ENCODE results near the gene GPR89A. TPM values are rescaled to one million over a fixed set of nuclear protein-coding genes. Genes with fewer than 3 reads are reported as not detected.
"Not testable (repeated sequence)": the region's sequence is repeated elsewhere in the genome, so short reads cannot be mapped to it uniquely, and the experiment has no call there.

The GPR89A gene
- total RNA-seq, 1 experiment from 2014 or later = 19.5 TPM

DNA sequence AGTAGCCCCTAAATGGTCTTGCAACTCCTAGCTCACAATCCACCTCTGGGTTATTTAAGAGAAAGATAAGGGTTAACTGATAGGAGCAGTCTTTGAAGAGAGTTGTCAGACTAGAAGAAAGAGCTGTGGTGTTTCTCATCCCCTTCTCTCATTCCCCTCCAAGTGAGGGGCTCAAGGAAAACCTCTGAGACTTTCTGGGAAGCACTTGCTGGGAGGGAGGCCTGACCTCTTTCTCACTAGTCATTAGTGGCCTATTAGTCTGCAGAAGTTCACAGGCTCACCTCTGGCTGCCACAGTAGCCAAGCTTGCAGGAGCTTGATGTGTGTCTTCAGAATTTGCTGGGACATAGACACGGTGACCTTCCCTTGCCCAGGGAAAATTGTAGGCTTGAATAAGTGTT lies 6.2 kb upstream of the GPR89A start:
- ChIA-PET POLR2A (no interaction called here), CTCF (no interaction called here), RAD21 (ENCODE audit: low non-redundant PET in 1 of 2, low total read pairs in 2 of 2, uncharacterized antibody in 2 of 2, unreplicated experiment in 2 of 2) (no interaction called here)
- BruUV-seq (replicated peaks) = no TSS peak
- no peaks in the 10 kb centered on the region for H3K9me3 ChIP-seq (ENCODE audit: control insufficient read depth in 1 of 2, insufficient read depth in 1 of 2, low read depth in 1 of 2, low read length in 2 of 2)
- no peaks in the 10 kb centered on the region for H3K36me3 ChIP-seq (ENCODE audit: control insufficient read depth in 1 of 2, insufficient read depth in 2 of 2, low read length in 2 of 2)
- H3K4me1 ChIP-seq (ENCODE audit: control insufficient read depth in 1 of 2, insufficient read depth in 2 of 2, low read length in 2 of 2) = no peaks in the 10 kb centered on the region
- DNase-seq (ENCODE audit: low read depth, low spot score) (no peak), ATAC-seq (no peak)
- no peaks in the 10 kb centered on the region for H4K20me1 ChIP-seq (ENCODE audit: insufficient read depth)
- H3K27me3 ChIP-seq (ENCODE audit: insufficient read depth, low read length) = no peaks in the 10 kb centered on the region
- H3K9me2 ChIP-seq (ENCODE audit: insufficient read depth) = no peaks in the 10 kb centered on the region
- H3K27ac ChIP-seq (ENCODE audit: low read depth, low read length) = no peak overlapping the region
- no peak overlapping the region for H2AFZ ChIP-seq (ENCODE audit: low read depth, low read length, poor library complexity, severe bottlenecking)
- intact Hi-C loops (cut with micrococcal nuclease) = no loop called here
- H3K4me2 ChIP-seq (ENCODE audit: low read length) = no peak overlapping the region
- no peaks in the 10 kb centered on the region for H3K79me2 ChIP-seq (ENCODE audit: insufficient read depth, low read length)
- no peak overlapping the region for H3K4me3 ChIP-seq (replicated peaks in 1 of 2; ENCODE audit: low read depth in 1 of 2, low read length in 2 of 2)
- TF ChIP-seq CBX3 (IDR thresholded peaks at IDR 0.05; ENCODE audit: low read depth) (no peak), RAD21 (IDR thresholded peaks at IDR 0.05; ENCODE audit: low read depth) (no peak), ZFX (IDR thresholded peaks at IDR 0.05) (no peak), SIN3A (IDR thresholded peaks at IDR 0.05; ENCODE audit: low read depth) (no peak), SRF (IDR thresholded peaks at IDR 0.05; ENCODE audit: low read depth) (no peak), ZNF274 (IDR thresholded peaks at IDR 0.05; ENCODE audit: low read depth, low read length) (no peak), FOSL1 (IDR thresholded peaks at IDR 0.05; ENCODE audit: low read depth) (no peak), ELF1 (IDR thresholded peaks at IDR 0.05; ENCODE audit: borderline replicate concordance, low read depth) (no peak), JUND (IDR thresholded peaks at IDR 0.05) (no peak), EZH2phosphoT487 (IDR thresholded peaks at IDR 0.05; ENCODE audit: borderline replicate concordance) (no peak)
- TF ChIP-seq, protein P1, sequence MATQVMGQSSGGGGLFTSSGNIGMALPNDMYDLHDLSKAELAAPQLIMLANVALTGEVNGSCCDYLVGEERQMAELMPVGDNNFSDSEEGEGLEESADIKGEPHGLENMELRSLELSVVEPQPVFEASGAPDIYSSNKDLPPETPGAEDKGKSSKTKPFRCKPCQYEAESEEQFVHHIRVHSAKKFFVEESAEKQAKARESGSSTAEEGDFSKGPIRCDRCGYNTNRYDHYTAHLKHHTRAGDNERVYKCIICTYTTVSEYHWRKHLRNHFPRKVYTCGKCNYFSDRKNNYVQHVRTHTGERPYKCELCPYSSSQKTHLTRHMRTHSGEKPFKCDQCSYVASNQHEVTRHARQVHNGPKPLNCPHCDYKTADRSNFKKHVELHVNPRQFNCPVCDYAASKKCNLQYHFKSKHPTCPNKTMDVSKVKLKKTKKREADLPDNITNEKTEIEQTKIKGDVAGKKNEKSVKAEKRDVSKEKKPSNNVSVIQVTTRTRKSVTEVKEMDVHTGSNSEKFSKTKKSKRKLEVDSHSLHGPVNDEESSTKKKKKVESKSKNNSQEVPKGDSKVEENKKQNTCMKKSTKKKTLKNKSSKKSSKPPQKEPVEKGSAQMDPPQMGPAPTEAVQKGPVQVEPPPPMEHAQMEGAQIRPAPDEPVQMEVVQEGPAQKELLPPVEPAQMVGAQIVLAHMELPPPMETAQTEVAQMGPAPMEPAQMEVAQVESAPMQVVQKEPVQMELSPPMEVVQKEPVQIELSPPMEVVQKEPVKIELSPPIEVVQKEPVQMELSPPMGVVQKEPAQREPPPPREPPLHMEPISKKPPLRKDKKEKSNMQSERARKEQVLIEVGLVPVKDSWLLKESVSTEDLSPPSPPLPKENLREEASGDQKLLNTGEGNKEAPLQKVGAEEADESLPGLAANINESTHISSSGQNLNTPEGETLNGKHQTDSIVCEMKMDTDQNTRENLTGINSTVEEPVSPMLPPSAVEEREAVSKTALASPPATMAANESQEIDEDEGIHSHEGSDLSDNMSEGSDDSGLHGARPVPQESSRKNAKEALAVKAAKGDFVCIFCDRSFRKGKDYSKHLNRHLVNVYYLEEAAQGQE (IDR thresholded peaks at IDR 0.05; ENCODE audit: low read depth) = no peak
- TF ChIP-seq, protein P2, sequence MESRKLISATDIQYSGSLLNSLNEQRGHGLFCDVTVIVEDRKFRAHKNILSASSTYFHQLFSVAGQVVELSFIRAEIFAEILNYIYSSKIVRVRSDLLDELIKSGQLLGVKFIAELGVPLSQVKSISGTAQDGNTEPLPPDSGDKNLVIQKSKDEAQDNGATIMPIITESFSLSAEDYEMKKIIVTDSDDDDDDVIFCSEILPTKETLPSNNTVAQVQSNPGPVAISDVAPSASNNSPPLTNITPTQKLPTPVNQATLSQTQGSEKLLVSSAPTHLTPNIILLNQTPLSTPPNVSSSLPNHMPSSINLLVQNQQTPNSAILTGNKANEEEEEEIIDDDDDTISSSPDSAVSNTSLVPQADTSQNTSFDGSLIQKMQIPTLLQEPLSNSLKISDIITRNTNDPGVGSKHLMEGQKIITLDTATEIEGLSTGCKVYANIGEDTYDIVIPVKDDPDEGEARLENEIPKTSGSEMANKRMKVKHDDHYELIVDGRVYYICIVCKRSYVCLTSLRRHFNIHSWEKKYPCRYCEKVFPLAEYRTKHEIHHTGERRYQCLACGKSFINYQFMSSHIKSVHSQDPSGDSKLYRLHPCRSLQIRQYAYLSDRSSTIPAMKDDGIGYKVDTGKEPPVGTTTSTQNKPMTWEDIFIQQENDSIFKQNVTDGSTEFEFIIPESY (IDR thresholded peaks at IDR 0.05; ENCODE audit: extremely low read depth, insufficient replicate concordance, low read length) = no peak
- TF ChIP-seq, protein P3, sequence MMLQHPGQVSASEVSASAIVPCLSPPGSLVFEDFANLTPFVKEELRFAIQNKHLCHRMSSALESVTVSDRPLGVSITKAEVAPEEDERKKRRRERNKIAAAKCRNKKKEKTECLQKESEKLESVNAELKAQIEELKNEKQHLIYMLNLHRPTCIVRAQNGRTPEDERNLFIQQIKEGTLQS (IDR thresholded peaks at IDR 0.05) = no peak
- TF ChIP-seq, protein P4, sequence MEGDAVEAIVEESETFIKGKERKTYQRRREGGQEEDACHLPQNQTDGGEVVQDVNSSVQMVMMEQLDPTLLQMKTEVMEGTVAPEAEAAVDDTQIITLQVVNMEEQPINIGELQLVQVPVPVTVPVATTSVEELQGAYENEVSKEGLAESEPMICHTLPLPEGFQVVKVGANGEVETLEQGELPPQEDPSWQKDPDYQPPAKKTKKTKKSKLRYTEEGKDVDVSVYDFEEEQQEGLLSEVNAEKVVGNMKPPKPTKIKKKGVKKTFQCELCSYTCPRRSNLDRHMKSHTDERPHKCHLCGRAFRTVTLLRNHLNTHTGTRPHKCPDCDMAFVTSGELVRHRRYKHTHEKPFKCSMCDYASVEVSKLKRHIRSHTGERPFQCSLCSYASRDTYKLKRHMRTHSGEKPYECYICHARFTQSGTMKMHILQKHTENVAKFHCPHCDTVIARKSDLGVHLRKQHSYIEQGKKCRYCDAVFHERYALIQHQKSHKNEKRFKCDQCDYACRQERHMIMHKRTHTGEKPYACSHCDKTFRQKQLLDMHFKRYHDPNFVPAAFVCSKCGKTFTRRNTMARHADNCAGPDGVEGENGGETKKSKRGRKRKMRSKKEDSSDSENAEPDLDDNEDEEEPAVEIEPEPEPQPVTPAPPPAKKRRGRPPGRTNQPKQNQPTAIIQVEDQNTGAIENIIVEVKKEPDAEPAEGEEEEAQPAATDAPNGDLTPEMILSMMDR (IDR thresholded peaks at IDR 0.05 in 2 of 3, conservative IDR thresholded peaks at IDR 0.05 in 1 of 3; ENCODE audit: borderline replicate concordance in 1 of 3, insufficient read depth in 1 of 3, low read depth in 2 of 3, low read length in 2 of 3) = no peak
- TF ChIP-seq, protein P5, sequence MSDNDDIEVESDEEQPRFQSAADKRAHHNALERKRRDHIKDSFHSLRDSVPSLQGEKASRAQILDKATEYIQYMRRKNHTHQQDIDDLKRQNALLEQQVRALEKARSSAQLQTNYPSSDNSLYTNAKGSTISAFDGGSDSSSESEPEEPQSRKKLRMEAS (IDR thresholded peaks at IDR 0.05) = no peak
- no peak overlapping the region for H3K9ac ChIP-seq (ENCODE audit: low read length)

DNA sequence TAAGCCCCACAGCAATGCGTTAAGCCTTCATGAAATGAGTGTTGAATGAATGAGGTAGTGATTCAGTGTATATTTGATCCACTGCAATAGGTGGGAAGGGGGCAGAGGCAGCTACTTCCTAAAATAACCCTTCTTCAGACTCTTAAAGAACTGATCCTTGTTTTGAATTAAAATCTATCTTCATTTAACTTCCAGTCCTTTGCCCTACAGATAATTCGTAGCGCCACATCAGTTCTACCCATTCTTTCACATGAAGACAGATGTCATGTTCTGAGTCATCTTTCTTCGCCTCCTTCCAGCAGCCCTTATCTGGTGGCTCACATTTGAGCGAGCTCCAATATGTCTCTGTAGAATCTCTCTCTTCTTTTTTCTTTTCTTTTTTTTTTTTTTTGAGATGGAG lies 948 bp upstream of the GPR89A start:
- RAD21 ChIA-PET (ENCODE audit: low non-redundant PET in 1 of 2, low total read pairs in 2 of 2, uncharacterized antibody in 2 of 2, unreplicated experiment in 2 of 2); DNase-seq (ENCODE audit: low read depth, low spot score); H3K4me1 ChIP-seq (ENCODE audit: control insufficient read depth in 1 of 2, insufficient read depth in 2 of 2, low read length in 2 of 2); H3K36me3 ChIP-seq (ENCODE audit: control insufficient read depth in 1 of 2, insufficient read depth in 2 of 2, low read length in 2 of 2); H4K20me1 ChIP-seq (ENCODE audit: insufficient read depth); H3K4me2 ChIP-seq (ENCODE audit: low read length); H3K9ac ChIP-seq (ENCODE audit: low read length); H2AFZ ChIP-seq (ENCODE audit: low read depth, low read length, poor library complexity, severe bottlenecking); H3K4me3 ChIP-seq (replicated peaks in 1 of 2; ENCODE audit: low read depth in 1 of 2, low read length in 2 of 2); H3K27me3 ChIP-seq (ENCODE audit: insufficient read depth, low read length); intact Hi-C loops (cut with micrococcal nuclease); POLR2A ChIA-PET; ATAC-seq; H3K27ac ChIP-seq (ENCODE audit: low read depth, low read length); H3K9me3 ChIP-seq (ENCODE audit: control insufficient read depth in 1 of 2, insufficient read depth in 1 of 2, low read depth in 1 of 2, low read length in 2 of 2); H3K9me2 ChIP-seq (ENCODE audit: insufficient read depth); CTCF ChIA-PET; BruUV-seq (replicated peaks): not testable (repeated sequence)
- peaks cover 23% of the 10 kb centered on the region for H3K79me2 ChIP-seq (ENCODE audit: insufficient read depth, low read length)
